Hematopoietic multipotent progenitor cell (in vitro differentiated cells): ENCODE results near the gene KLK1. TPM values are rescaled to one million over a fixed set of nuclear protein-coding genes. Genes with fewer than 3 reads are reported as not detected.

Source experiments
- DNase-seq, 3 donors: peaks; one replicate each; pipeline ENCODE4 v3.0.0-alpha.2; 2011 to 2015; ENCODE audit warnings: low read depth in 2 of 3, low spot score in 2 of 3
- total RNA-seq: library from RNA; depleted of rRNA; stranded (reverse); fragments of >200 nt; gene quantifications from one replicate; pipeline ENCODE4 v1.2.3, GENCODE V29; 2012

Gene KLK1
- total RNA-seq, 1 donor: not detected

- DNase-seq: no peak
Measured at GRCh38 chr19:50836543-50837195, 13.1 kb upstream of the KLK1 start.

- DNase-seq: peak; percentile 24 to 46 (median 40)
Measured at GRCh38 chr19:50835785-50836542, 12.4 kb upstream of the KLK1 start.

DNA sequence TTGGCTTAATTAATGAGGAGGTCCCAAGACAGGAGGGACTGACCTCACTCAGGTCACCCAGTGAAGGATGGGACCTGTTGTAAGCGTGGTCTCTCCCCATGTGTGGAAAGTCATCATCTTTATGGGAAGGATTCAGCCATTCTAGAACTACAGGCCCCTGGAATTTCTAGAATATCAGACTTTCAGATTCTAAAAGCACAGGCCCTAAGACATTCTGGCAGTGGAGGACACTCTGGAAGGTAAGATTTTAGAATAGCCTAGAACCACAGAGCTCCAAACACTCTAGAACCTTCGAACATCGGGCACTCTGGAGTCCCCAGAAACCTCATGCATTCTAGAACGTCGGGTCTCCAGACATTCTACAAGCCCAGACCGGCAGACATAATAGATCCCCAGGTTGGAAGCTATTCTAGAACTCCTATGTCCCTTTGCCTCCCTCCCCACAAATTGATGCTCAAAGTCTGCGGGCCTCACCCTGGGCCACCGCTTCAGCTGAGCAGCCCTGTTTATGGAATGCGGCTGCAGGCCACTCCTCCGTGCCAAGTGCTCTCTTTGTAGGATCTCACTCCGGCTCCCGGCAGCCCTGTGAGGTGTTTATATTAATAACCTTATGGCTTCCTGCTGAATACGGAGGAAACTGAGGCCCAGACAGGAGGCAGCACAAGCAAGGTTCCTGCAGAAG, 11.7 kb upstream of the KLK1 start:
- no peak for DNase-seq

- DNase-seq: no peak
Measured at GRCh38 chr19:50833802-50834167, 10.2 kb upstream of the KLK1 start.

DNA sequence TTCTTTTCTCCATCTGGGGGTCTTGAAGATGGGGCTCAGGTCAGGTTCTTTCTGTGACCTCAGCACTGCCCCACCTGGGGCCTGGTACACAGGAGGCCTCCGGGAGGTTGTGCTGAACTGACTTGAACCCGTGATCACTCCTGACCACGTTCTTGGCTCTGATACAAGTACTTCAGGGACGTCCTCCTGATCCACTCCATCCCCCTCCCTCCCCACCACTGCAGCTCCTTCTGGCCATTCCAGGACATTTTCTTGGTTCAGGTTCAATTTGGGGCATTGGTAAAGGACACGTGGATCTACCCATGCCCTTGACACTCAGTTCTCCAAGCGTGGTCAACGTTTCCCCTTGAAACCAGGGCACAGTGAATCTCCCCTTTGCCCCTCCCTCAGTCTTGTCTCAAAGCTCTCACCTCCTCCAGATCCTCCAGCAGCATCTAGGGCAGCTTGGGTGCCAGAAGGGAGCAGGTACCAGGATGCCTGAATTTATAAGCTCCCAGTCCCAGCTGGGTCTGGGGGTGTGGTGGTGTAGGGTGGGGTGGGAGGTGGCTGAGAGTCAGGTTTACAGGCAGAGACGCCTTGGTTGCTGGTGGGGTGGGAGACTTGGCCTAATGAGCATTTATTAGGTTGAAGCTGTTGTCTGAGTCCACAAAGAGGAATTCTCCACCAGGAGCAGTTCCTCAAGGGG, 9.7 kb upstream of the KLK1 start, which contains the start of gene KLK15:
KLK15 (minus strand) TSS at position 458 of the 685 bp plus-strand sequence. CDS start 2,082 bp downstream, outside the sequence.
- no peak for DNase-seq

DNA sequence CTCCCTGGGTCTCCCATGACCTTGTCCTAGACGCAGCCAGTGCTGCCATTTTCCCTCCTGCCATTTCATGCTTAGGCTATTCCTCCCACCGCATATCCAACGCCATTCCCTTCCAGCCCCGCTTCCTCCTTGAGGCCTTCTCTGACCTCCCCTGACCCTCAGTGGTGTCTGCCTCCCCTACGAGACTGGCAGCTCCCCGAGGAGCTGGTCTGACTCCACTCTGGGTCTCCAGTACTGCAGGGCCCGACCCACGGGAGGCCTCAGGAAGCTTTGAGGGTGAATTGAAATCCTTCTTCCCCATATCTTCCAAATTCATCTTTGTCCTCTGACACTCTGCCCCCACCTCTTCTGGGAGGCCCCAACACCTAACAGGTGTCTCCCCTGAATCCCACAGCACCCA, 9.1 kb upstream of the KLK1 start:
- DNase-seq: no peak

GRCh38 chr19:50831026-50831396, 7.4 kb upstream of the KLK1 start:
- DNase-seq: no peak

- no peak for DNase-seq
Measured at GRCh38 chr19:50830266-50831025, 6.9 kb upstream of the KLK1 start.

- DNase-seq: no peak
Measured at GRCh38 chr19:50829801-50830200, 6.2 kb upstream of the KLK1 start.

DNA sequence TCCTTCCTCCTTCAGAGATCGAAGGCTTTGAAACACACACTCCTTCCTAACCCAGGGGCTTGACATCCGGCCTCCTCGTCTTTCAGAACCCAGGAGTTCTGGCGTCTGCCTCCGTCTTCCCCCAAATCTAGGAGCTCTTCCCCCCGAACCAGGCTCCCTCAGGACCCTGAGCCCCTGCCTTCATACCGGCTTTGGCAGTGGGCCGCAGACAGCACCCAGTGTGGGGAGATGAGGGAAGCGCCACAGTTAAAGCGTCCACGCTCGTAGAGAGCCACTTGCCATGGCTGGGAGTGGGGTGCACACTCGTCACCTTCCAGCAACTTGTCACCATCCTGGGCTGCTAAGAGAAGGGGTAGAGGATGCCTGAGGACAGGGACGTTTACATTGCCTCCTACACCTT, 3.9 kb upstream of the KLK1 start:
- no peak for DNase-seq

DNA sequence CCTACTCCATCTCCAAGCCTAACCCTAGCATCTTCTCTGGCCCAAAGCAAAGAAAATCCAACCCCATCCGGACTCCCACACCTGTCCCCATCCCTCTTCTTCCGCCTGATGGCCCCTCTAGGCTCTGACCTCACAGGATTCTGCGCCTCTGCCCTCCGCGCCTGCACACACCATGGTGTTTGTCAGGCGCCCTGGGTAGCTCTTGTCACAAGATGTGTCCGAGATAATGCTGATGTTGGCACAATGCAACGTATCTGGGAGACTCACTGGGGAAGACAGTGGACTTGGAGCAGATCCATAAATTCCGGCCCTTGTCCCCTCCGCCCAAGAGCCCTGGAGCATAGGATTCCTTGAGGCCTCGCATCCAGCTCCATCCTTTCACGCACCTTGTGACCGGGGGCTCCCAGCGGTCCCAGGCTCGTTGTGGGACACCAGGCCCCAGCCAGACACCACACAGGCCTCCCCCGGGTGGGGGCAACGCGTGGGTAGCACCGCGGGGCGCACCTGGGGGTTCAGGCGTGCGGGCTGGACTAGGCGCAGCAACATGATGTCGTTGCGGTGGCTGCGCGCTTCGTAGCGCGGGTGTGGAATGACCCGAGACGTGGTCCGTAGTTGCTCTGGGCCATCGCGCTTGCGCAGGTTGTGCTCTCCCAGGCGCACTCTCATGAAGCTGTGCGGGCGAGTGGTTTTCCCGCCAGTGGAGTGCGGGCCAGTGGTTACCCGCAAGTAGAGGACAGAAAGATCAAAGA, 3.1 kb upstream of the KLK1 start:
- no peak for DNase-seq

GRCh38 chr19:50822661-50823208, 852 bp downstream of the KLK1 start:
- no peak for DNase-seq

DNA sequence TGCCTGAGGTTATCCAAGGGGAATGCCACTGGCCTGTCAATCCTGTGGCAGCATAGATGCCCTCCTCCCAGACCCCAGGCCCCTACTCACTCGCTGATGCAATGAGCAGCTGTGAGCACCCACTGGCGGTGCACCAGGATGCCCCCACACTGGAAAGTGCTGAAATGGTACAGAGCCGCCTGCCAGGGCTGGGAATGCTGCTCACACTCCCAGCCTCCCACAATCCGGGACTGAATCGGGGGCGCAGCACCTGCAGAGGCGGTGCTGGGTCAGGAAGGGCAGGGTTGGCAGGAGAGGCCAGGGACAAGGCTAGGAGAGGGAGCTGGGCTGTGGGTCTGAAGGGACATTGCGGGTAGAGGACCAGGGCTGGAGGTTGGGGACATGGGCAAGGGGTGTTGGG, 2.0 kb downstream of the KLK1 start:
- DNase-seq: no peak

GRCh38 chr19:50821248-50821612, 2.4 kb downstream of the KLK1 start:
- no peak for DNase-seq

- no peak for DNase-seq
Measured at GRCh38 chr19:50820549-50821247, 2.9 kb downstream of the KLK1 start.

- no peak for DNase-seq
Measured at GRCh38 chr19:50820086-50820485, 3.5 kb downstream of the KLK1 start.

DNA sequence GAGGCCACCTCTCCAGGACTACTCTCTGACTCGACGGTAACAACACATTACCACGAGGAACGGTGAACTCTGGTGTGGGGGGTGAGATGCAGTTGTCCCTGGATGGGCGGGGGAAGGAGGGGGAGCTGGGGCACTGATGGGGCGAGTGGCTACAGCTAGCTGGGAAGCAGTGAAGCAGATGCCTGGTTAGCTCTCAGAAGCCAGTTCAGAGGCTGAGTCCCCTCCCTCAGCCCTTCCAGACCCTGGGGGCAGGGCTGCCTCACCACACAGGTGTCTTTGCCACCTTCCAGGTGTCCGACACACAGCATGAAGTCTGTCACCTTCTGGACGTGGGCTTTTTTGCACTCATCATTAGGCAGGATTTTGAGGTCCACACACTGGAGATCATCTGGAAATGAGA, 4.0 kb downstream of the KLK1 start:
- no peak for DNase-seq

- no peak for DNase-seq
Measured at GRCh38 chr19:50818859-50819472, 4.6 kb downstream of the KLK1 start.
